ENCODE results near the gene MCRIP2. TPM values are rescaled to one million over a fixed set of nuclear protein-coding genes. Genes with fewer than 3 reads are reported as not detected.

Gene MCRIP2
- total RNA-seq, 1 donor from 2014 or later: 27.0 TPM

DNA sequence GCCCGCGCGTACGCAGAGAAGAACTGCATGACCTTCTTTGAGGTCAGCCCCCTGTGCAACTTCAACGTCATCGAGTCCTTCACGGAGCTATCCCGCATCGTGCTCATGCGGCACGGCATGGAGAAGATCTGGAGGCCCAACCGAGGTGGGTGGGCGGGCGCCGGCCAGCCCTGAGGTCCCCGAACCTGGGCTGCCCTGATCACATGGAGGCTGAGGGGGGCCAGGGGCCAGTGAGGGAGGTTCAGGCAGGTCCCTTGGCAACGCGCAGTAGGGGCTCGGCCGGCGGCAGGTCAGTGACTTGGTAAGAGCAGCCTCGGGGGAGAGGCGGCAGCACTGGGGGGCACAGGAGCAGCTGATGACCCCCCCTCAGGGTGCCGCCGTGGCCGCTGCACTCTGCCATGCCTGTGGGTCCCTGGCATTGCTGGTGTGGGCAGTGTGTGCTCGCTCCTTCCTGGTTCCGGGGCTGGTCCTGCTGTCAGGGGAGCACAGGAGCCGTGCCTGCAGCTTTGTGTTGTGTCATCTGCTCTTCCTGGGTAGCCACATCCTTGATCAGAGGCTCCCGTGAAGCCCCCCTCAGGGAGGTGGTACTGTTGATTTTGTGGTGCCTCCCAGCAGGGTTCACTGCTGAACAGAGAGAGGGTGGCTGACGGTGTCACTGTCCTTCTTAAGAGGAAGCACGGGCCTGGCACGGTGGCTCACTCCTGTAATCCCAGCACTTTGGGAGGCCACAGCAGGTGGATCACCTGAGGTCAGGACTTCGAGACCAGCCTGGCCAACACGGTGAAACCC, 15.5 kb upstream of the MCRIP2 start:
- H3K36me3 ChIP-seq: no peaks in the 10 kb centered on the region
- H3K27ac ChIP-seq: peak overlapping the region; percentile 82
- intact Hi-C loops (cut with DNase I): no loop called here
- no peak for DNase-seq (ENCODE audit: extremely low spot score in 2 of 2)
- H3K9me3 ChIP-seq: no peaks in the 10 kb centered on the region
- H3K4me3 ChIP-seq: no peak overlapping the region
- no peaks in the 10 kb centered on the region for H3K27me3 ChIP-seq
- peaks cover 57% of the 10 kb centered on the region for H3K4me1 ChIP-seq
- TF ChIP-seq, protein P1, sequence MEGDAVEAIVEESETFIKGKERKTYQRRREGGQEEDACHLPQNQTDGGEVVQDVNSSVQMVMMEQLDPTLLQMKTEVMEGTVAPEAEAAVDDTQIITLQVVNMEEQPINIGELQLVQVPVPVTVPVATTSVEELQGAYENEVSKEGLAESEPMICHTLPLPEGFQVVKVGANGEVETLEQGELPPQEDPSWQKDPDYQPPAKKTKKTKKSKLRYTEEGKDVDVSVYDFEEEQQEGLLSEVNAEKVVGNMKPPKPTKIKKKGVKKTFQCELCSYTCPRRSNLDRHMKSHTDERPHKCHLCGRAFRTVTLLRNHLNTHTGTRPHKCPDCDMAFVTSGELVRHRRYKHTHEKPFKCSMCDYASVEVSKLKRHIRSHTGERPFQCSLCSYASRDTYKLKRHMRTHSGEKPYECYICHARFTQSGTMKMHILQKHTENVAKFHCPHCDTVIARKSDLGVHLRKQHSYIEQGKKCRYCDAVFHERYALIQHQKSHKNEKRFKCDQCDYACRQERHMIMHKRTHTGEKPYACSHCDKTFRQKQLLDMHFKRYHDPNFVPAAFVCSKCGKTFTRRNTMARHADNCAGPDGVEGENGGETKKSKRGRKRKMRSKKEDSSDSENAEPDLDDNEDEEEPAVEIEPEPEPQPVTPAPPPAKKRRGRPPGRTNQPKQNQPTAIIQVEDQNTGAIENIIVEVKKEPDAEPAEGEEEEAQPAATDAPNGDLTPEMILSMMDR (IDR thresholded peaks at IDR 0.05): no peak
- TF ChIP-seq POLR2A (IDR thresholded peaks at IDR 0.05): no peak

DNA sequence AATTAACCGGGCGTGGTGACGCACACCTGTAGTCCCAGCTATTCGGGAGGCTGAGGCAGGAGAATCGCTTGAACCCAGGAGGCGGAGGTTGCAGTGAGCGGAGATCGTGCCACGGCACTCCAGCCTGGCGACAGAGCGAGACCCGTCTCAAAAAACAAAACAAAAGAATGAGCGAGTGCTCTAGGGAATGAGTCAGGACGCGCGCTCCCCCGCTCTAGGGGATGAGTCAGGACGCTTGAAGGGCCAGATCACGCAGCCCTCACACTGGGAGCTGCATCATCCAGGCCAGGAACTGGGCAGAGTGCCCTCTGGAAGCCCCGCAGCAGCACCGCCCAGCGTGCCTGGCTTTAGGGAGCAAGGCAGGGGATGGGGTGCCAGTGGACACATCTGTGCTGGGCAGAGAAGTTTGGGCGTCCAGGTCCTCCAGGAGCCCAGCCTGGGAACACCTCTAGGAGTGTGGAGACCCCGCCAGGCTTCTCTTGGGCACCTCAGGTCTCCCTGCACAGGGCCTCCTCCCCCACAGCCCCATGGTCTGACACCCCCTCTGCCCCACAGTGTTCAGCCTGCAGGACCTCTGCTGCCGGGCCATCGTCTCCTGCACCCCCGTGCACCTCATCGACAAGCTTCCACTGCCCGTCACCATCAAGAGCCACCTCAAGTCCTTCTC, 14.7 kb upstream of the MCRIP2 start:
- DNase-seq (ENCODE audit: extremely low spot score in 2 of 2): no peak
- intact Hi-C loops (cut with DNase I): no loop called here
- H3K36me3 ChIP-seq: no peaks in the 10 kb centered on the region

DNA sequence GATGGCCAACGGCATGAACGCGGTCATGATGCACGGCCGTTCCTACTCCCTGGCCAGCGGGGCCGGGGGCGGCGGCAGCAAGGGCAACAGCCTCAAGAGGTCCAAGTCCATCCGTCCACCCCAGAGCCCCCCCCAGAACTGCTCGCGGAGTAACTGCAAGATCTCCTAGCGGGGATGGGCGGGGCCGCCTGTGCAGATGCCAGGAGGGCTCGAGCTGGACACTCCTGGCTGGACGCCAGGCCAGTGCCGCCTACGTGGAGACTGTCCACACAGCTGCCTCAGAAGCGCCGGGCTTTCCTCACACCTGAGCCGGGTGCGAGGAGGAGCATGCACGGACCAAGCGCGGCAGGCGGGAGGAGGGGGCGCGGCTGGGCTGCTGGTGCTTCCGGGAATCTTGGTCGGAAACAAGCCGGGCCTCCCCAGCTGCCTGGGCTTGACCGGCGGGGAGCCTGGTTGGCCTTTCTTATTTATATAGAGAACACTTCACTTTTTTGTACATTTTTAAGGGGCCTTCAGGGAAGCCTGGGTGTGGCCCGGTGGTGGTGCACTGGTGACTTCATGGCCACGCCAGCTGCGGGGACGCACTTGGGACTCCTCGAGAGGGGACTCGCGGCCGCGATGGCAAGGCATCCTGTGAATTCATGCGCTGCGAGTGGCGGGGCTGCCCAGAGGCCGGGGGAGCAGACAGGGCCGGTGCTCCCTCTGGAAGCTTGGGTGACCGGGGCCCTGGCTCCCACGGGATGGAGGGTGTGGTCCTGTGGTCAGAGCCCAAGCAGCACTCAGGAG, 14.0 kb upstream of the MCRIP2 start:
- no peaks in the 10 kb centered on the region for H3K9me3 ChIP-seq
- H3K4me1 ChIP-seq: peaks cover 47% of the 10 kb centered on the region
- H3K27me3 ChIP-seq: no peaks in the 10 kb centered on the region
- intact Hi-C loops (cut with DNase I): no loop called here
- TF ChIP-seq POLR2AphosphoS5 (IDR thresholded peaks at IDR 0.05; ENCODE audit: insufficient read depth in 1 of 2, low read depth in 1 of 2) (peak in 1 of 2 donors; percentile 10), POLR2A (IDR thresholded peaks at IDR 0.05) (no peak)
- TF ChIP-seq, protein P1 (IDR thresholded peaks at IDR 0.05): no peak
- no peaks in the 10 kb centered on the region for H3K36me3 ChIP-seq
- peak overlapping the region; percentile 82 for H3K27ac ChIP-seq
- H3K4me3 ChIP-seq: no peak overlapping the region
- DNase-seq (ENCODE audit: extremely low spot score in 2 of 2): no peak

More for the DNA sequence above, 14.7 kb upstream of the MCRIP2 start:
- Histone ChIP-seq H3K27ac (peak overlapping the region; percentile 82), H3K9me3 (no peaks in the 10 kb centered on the region), H3K4me3 (no peak overlapping the region), H3K4me1 (peaks cover 54% of the 10 kb centered on the region), H3K27me3 (no peaks in the 10 kb centered on the region)
- TF ChIP-seq, protein P1 (IDR thresholded peaks at IDR 0.05): no peak
- TF ChIP-seq POLR2A (IDR thresholded peaks at IDR 0.05) (no peak), POLR2AphosphoS5 (IDR thresholded peaks at IDR 0.05; ENCODE audit: insufficient read depth in 1 of 2, low read depth in 1 of 2) (peak; percentile 75 to 77)

DNA sequence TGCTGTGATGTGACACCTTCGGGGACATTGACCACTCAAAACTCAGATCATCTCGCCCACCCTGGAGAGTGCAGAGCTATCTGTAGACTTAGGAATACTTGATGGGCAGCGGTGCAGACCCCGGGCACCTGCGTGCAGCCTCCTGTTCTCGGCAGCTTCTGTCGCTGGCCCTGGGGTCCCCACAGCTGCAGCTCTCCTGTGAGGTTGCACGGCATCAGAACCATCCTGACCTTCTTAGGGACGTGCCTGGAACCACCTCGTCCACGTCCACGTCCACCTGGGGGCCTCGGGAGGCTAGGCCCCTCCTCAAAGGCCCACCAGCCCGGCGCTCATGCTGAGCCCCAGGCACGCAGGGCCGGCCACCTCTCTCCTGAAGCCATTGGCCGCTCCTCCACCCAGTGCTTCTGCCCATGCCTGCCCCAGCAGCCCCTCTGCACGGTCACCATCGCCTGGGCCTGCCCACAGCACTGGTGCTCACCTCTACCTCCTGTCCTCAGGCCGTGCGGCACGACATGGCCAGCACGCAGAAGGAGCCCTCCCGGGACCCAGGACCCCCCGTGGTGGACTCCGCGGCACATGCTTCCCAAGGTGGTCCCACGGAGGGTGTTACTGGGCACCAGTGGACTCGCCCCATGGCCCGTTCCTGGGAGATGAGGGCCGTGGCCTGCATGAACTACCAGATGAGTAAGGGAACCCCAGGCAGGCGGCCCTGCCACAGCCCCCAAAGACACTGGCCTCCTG, 13.1 kb upstream of the MCRIP2 start:
- Histone ChIP-seq H3K36me3 (no peaks in the 10 kb centered on the region), H3K4me1 (peaks cover 42% of the 10 kb centered on the region), H3K27me3 (no peaks in the 10 kb centered on the region), H3K4me3 (no peak overlapping the region), H3K27ac (peak overlapping the region; percentile 82), H3K9me3 (no peaks in the 10 kb centered on the region)
- DNase-seq (ENCODE audit: extremely low spot score in 2 of 2): no peak
- TF ChIP-seq, protein P1 (IDR thresholded peaks at IDR 0.05): no peak
- TF ChIP-seq POLR2A (IDR thresholded peaks at IDR 0.05): no peak
- no peak for TF ChIP-seq POLR2AphosphoS5 (IDR thresholded peaks at IDR 0.05; ENCODE audit: insufficient read depth in 1 of 2, low read depth in 1 of 2)
- intact Hi-C loops (cut with DNase I): no loop called here
